Activated naive CD4-positive, alpha-beta T cell treated with anti-CD3 and anti-CD28 coated beads for 36 hours (primary cell): ENCODE measurements around the gene HELZ2. TPM values are rescaled to one million over a fixed set of nuclear protein-coding genes. Genes with fewer than 3 reads are reported as not detected.

Experiments
- CTCF ChIA-PET: fragments of 350-600 bp; sonication (Branson Sonifier 250); formaldehyde crosslinking; loops from one replicate; lab custom pipeline; 2021; ENCODE audit warnings: antibody characterized with exemption; lab: Charles Lee
- DNase-seq: peaks from one replicate; pipeline ENCODE4 v3.0.0-alpha.2; 2020
- H3K27ac Mint-ChIP-seq: one replicate; pipeline ENCODE4 v1.8.0; 2021; ENCODE audit warnings: mild to moderate bottlenecking, mixed read lengths
- H3K27me3 Mint-ChIP-seq: one replicate; pipeline ENCODE4 v1.8.0; 2021; ENCODE audit warnings: low read depth, mixed read lengths
- H3K36me3 Mint-ChIP-seq: one replicate; pipeline ENCODE4 v1.8.0; 2021; ENCODE audit warnings: low read depth, mixed read lengths
- H3K4me1 Mint-ChIP-seq: one replicate; pipeline ENCODE4 v1.8.0; 2021; ENCODE audit warnings: low read depth, mixed read lengths
- H3K4me3 Mint-ChIP-seq: one replicate; pipeline ENCODE4 v1.8.0; 2021; ENCODE audit warnings: mild to moderate bottlenecking, moderate library complexity, mixed read lengths
- H3K9me3 Mint-ChIP-seq: one replicate; pipeline ENCODE4 v1.8.0; 2021; ENCODE audit warnings: mixed read lengths
- intact Hi-C: fragments of 100-400 bp; cut with micrococcal nuclease; formaldehyde crosslinking; loops from one replicate; pipeline ENCODE4 v1.15.1; 2023
- total RNA-seq, 2 experiments: library from RNA; stranded (reverse); gene quantifications; one replicate each; pipeline ENCODE4 v1.2.3, GENCODE V29; 2021

The HELZ2 gene
- total RNA-seq, 2 experiments from 2014 or later, result 20.0 to 20.4 TPM

DNA sequence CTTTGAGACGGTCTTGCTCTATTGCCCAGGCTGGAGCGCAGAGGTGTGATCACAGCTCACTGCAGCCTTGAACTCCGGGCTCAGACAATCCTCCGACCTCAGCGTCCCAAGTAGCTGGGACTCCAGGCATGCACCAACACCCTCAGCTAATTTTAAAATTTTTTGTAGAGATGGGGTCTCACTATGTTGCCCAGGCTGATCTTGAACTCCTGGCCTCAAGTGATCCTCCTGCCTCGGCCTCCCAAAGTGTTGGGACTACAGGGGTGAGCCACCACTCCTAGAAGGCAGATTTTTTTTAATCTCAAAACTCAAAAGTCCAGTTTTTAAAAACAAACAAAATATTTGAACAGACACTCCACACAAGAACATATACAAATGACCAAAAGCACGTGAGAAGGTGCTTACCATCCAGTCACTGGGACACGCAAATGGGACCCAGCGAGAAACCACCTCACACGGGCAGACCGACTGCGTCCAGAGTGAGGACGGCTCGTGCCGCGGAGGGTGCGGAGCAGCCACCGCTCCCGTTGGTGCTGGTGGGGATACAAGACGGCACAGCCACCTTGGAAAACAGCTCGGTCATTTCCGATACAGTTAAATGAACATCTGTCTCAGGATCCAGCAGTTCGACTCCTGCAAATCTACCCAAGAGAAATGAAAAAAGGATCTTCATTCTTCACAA is 8.5 kb upstream of the HELZ2 start:
- no peaks in the 10 kb centered on the region for H3K36me3 Mint-ChIP-seq
- CTCF ChIA-PET, result interaction anchor here (0.6 kb wide), 1 partner anchor 411 kb away, joined by 4 read pairs; no protein-coding TSS in a partner anchor
- peaks cover 10% of the 10 kb centered on the region for H3K4me1 Mint-ChIP-seq
- H3K9me3 Mint-ChIP-seq, result no peaks in the 10 kb centered on the region
- no peak overlapping the region for H3K27ac Mint-ChIP-seq
- intact Hi-C loops, result loop anchor here (5.0 kb wide), 1 partner anchor 75 kb away; the partner anchor contains the start of gene RTEL1
- H3K4me3 Mint-ChIP-seq, result no peak overlapping the region
- no peak for DNase-seq
- H3K27me3 Mint-ChIP-seq, result no peaks in the 10 kb centered on the region

GRCh38 chr20:63580796-63581461 is 6.9 kb upstream of the HELZ2 start:
- peak; percentile 88 for DNase-seq
- H3K36me3 Mint-ChIP-seq, result no peaks in the 10 kb centered on the region
- intact Hi-C loops, result loop anchor here (1.0 to 5.0 kb wide), 7 partner anchors 28 to 390 kb away; partner anchors contain the start of genes RTEL1 and TPD52L2
- CTCF ChIA-PET, result interaction anchor here (0.7 kb wide), 1 partner anchor 201 kb away, joined by 6 read pairs; no protein-coding TSS in a partner anchor
- no peak overlapping the region for H3K4me3 Mint-ChIP-seq
- H3K4me1 Mint-ChIP-seq, result peaks cover 5% of the 10 kb centered on the region
- H3K9me3 Mint-ChIP-seq, result no peaks in the 10 kb centered on the region
- H3K27me3 Mint-ChIP-seq, result no peaks in the 10 kb centered on the region
- H3K27ac Mint-ChIP-seq, result no peak overlapping the region

DNA sequence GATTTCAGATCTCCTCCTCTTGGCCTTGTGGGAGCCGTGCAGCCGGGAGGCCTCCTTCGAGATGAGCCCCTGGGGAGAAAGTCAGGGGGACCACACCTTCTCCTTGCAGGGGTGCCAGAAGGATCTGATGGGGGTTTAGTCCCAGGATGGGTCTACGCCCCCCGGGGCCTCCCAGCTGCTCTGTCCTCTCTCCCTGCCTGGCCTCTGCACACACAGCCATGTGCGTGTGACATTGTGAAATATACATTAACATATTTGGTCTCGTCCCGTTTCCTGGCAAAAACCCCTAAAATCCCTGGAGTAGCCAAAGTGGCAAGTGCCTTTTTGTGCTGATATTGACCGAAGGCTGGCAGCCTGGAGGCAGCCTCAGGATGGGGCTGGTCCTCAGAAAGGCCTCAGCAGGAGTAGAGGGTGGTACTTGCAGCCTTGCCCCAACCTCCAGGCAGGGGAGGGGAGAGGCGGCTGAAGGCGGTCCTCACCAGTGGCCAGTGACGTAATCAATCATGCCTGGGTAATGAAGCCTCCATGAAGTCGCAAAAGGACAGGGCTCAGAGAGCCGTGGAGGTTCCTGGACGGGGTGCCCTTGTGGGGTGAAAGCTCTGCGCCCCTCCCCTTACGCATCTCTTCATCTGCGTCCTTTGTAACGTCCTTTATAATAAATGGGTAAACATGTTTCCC is 5.1 kb upstream of the HELZ2 start:
- no peaks in the 10 kb centered on the region for H3K36me3 Mint-ChIP-seq
- H3K4me3 Mint-ChIP-seq, result no peak overlapping the region
- H3K27me3 Mint-ChIP-seq, result no peaks in the 10 kb centered on the region
- CTCF ChIA-PET, result no interaction called here
- H3K4me1 Mint-ChIP-seq, result peaks cover 5% of the 10 kb centered on the region
- no peak for DNase-seq
- no peaks in the 10 kb centered on the region for H3K9me3 Mint-ChIP-seq
- intact Hi-C loops, result no loop called here
- H3K27ac Mint-ChIP-seq, result no peak overlapping the region

DNA sequence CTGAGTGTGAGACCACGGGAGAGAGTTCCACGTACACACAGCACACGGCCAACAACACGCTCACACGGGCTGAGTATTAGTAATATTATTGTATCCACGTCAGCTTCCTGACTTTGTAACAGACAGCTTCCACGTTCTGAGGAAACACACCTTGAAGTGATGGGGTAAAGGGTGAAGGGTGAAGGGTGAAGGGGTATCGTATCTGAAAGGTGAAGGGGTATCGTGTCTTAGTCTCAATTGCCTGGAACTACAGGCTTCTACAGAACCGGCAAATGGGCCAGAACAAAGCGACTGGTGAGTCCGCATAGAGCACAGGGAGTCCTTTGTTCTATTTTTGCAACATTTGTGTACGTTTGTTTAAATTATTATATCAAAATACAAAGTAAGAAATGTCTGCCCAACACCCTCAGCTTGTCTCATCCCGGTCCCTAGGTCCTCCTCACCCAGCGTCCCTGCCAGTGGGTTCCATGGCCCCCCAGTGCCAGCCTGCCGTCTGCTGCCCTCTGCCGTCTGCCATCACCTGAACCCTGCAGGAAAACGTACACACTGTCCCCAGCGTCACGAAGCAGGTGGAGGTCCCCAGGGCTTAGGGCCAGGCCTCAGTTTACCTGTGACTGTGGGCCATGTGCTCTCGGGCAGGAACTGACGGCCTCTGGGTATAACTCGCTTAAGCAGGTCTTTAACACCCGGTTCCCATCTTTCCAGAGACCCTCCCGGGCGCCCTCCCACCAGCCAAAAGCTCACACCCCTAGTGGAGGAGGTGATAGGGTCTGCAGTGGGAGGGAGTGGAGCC is 4.4 kb upstream of the HELZ2 start:
- Mint-ChIP-seq H3K27me3 (no peaks in the 10 kb centered on the region), H3K36me3 (no peaks in the 10 kb centered on the region), H3K27ac (no peak overlapping the region), H3K4me1 (peaks cover 8% of the 10 kb centered on the region), H3K4me3 (no peak overlapping the region), H3K9me3 (no peaks in the 10 kb centered on the region)
- intact Hi-C loops, result no loop called here
- CTCF ChIA-PET, result no interaction called here
- no peak for DNase-seq

GRCh38 chr20:63577317-63577894 is 3.4 kb upstream of the HELZ2 start:
- no peaks in the 10 kb centered on the region for H3K36me3 Mint-ChIP-seq
- H3K4me1 Mint-ChIP-seq, result peaks cover 8% of the 10 kb centered on the region
- H3K9me3 Mint-ChIP-seq, result no peaks in the 10 kb centered on the region
- no peak overlapping the region for H3K4me3 Mint-ChIP-seq
- H3K27ac Mint-ChIP-seq, result no peak overlapping the region
- CTCF ChIA-PET, result interaction anchor here (1.3 kb wide), 1 partner anchor 40 kb away, joined by 3 read pairs; the partner anchor contains the start of gene PTK6
- no peaks in the 10 kb centered on the region for H3K27me3 Mint-ChIP-seq
- no peak for DNase-seq
- intact Hi-C loops, result no loop called here

GRCh38 chr20:63576311-63576710 is 2.3 kb upstream of the HELZ2 start:
- peaks cover 8% of the 10 kb centered on the region for H3K4me1 Mint-ChIP-seq
- intact Hi-C loops, result no loop called here
- CTCF ChIA-PET, result interaction anchor here (0.6 to 1.3 kb wide), 2 partner anchors 27 to 39 kb away, joined by 3 read pairs; partner anchors contain the start of gene PTK6
- H3K36me3 Mint-ChIP-seq, result no peaks in the 10 kb centered on the region
- no peaks in the 10 kb centered on the region for H3K9me3 Mint-ChIP-seq
- H3K27ac Mint-ChIP-seq, result no peak overlapping the region
- no peak for DNase-seq
- H3K4me3 Mint-ChIP-seq, result no peak overlapping the region
- H3K27me3 Mint-ChIP-seq, result no peaks in the 10 kb centered on the region

DNA sequence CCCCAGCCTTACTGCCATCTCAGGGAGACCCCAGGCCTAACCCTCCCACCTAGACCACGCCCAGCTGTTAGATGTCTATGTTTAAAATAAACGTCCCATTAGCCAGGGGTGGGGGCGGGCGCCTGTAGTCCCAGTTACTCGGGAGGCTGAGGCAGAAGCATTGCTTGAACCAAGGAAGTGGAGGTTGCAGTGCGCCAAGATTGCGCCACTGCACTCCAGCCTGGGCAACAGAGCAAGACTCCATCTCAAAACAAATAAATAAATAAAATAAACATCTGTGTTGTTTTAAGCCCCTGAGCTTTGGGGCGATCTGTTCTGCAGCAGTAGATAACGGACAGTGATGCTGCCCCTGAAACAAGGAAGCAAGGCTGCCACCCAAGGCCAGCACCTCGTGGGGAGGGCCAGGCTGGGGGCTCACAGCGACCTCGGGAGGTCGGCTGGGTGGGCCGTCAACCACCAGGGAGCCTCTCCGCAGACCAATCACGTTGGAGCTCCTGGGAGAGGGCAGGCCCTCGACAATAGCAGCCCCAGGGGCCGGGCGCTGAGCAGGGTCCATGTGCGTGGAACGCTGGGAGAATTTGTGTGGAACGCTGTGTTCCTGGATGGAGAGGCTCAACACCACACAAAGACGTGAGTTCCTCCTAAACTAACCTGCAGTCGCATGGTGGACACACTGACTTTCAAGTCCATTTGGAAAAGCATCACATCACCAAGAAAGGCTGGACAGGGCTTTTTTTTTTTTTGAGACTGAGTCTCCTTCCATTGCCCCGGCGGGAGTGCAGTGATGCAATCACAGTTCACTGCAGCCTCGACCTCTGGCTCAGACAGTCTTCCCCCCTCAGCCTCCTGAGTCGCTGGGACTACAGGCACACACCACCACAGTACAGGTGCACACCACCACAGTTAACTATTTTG is 1.0 kb upstream of the HELZ2 start:
- peaks cover 3% of the 10 kb centered on the region for H3K4me1 Mint-ChIP-seq
- H3K9me3 Mint-ChIP-seq, result no peaks in the 10 kb centered on the region
- no peaks in the 10 kb centered on the region for H3K27me3 Mint-ChIP-seq
- intact Hi-C loops, result no loop called here
- peak overlapping the region; percentile 32 for H3K4me3 Mint-ChIP-seq
- CTCF ChIA-PET, result interaction anchor here (0.6 kb wide), 1 partner anchor 94 kb away, joined by 3 read pairs; no protein-coding TSS in a partner anchor
- no peak for DNase-seq
- no peaks in the 10 kb centered on the region for H3K36me3 Mint-ChIP-seq
- H3K27ac Mint-ChIP-seq, result no peak overlapping the region

DNA sequence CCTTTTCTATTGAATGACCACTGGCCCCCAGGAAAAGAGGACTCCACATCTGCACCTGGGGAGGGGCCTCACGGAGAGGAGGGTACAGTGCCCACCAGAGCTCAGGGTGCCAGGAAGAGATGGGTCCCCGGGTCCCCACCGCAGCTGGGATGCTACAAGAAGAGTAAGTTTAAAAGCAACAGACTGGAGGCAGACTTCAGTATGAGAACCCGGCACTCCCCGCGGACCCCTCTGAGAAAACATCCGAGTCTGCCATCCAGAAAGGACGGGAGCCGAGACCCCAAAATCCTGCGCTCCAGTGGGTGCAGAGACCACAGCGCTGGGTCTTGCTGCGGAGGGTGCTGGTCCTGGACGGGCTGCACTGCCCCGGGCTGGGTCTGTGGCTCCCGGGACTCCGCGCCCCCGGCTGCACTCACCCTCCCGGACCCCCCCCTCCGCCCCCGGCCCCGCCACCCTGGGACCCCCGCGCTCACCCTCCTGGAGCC is 350 bp downstream of the HELZ2 start:
- Mint-ChIP-seq H3K4me1 (peaks cover 9% of the 10 kb centered on the region), H3K36me3 (no peaks in the 10 kb centered on the region), H3K4me3 (peak overlapping the region; percentile 73), H3K27me3 (no peaks in the 10 kb centered on the region), H3K9me3 (no peaks in the 10 kb centered on the region), H3K27ac (no peak overlapping the region)
- intact Hi-C loops, result no loop called here
- CTCF ChIA-PET, result interaction anchor here (0.6 to 0.9 kb wide), 3 partner anchors 12 to 293 kb away, joined by 3 to 4 read pairs (median 3); no protein-coding TSS in a partner anchor
- DNase-seq, result no peak

DNA sequence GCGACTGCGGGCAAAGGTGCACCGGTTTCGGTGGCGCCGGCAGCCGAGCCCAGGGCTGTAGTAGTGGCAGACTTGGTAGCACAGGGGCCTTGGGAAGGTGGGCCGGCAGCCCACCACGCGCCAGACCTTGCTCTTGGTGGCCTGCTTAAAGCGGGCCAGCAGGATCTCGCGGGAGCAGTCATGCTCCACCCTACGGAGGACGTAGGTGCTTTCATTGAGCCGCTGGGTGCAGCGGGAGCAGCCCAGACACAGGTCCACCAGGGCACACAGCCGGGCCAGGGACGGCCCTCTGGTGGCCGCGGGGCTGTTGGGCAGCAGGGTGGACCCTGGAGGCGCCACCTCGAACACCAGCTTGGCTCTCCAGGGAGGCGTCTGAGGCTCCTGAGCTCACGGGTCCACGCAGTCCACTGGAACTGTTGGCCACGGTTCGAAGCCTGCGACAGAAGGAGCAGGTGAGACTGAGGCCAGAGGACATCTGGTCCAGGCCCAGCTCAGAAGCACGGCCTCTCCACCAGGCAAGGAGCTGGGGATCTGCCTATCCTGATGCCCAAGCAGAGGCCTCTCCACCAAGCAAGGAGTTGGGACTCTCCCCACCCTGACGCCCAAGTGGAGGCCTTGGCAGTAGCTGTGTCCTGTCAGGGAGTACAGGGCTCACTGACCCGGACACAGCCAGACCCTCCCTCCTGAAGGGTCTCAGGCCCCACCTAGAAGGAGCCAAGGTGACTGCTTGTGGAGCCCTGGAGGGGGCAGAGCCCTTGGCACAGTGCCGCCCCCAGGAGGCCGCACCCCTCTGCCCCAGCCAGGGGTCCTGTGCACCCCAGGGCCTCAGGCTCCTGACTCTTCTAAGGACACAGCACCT is 1.0 kb downstream of the HELZ2 start:
- CTCF ChIA-PET, result interaction anchor here (0.6 to 0.9 kb wide), 3 partner anchors 11 to 293 kb away, joined by 3 to 4 read pairs (median 3); no protein-coding TSS in a partner anchor
- no peaks in the 10 kb centered on the region for H3K36me3 Mint-ChIP-seq
- no peak overlapping the region for H3K27ac Mint-ChIP-seq
- H3K4me1 Mint-ChIP-seq, result peaks cover 15% of the 10 kb centered on the region
- intact Hi-C loops, result no loop called here
- no peak for DNase-seq
- H3K4me3 Mint-ChIP-seq, result peak overlapping the region; percentile 73
- H3K27me3 Mint-ChIP-seq, result no peaks in the 10 kb centered on the region
- no peaks in the 10 kb centered on the region for H3K9me3 Mint-ChIP-seq
